SW 1271 (cell line): ENCODE measurements around the gene HPSE2.
"Not testable (repeated sequence)": the region's sequence is repeated elsewhere in the genome, so short reads cannot be mapped to it uniquely, and the experiment has no call there.

Experiments used
- DNase-seq, 2 experiments: peaks; one replicate each; lab custom pipeline; 2025; lab: John Stamatoyannopoulos, UW

The HPSE2 gene

DNA sequence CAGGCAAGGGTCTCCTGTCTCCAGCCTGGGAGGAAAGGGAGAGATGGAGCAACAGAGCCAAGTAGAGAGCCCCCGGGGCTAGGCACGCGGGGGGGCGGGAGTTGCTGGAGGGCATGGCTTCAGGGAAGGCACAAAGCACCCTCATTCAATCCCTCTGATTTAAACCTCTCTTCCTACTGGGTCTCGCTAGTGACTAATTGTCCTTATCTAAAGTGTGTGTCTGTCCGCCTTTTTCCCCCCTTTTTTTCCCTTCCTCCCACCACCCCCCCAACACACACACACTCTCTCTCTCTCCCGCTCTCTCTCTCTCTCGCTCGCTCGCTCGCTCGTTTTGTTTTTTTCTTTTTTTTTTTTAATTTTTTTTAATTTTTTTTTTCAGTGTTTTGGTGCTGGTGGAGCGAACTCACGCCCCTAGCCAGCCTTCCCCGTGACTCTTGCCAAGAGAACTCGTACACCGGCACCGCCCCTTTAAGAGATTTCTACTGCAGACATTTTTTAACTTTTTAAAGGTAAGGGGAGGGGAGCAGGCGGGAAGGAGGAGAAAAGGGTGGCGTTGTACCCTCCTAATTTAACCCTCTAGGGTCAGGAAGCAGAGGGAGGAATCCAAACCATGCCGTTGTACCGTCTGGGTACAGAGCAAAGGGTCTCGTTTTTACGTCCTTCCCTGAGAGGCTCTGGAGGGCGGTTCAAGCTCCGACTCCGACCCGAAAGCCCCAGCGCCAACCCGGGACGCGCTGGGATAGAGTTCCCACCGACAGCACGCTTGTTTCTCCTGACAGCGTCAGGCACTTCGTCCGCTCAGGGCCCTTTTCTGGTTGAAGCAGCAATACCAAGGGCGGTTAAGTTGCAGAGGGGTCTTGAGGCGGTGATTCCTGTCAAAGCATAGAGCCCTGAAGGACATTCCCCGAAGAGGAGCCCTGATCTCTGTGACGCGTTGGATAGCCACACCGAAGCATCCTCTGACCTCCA lies at the start of gene HPSE2:
HPSE2 (minus strand) TSS at position 195 of the 969 bp plus-strand sequence.
- DNase-seq, result no peak

- no peak for DNase-seq
These were observed 44.8 kb upstream of the HPSE2 start for GRCh38 chr10:99280472-99280871.

GRCh38 chr10:99279626-99280111 lies 44.0 kb upstream of the HPSE2 start:
- DNase-seq, result no peak

DNA sequence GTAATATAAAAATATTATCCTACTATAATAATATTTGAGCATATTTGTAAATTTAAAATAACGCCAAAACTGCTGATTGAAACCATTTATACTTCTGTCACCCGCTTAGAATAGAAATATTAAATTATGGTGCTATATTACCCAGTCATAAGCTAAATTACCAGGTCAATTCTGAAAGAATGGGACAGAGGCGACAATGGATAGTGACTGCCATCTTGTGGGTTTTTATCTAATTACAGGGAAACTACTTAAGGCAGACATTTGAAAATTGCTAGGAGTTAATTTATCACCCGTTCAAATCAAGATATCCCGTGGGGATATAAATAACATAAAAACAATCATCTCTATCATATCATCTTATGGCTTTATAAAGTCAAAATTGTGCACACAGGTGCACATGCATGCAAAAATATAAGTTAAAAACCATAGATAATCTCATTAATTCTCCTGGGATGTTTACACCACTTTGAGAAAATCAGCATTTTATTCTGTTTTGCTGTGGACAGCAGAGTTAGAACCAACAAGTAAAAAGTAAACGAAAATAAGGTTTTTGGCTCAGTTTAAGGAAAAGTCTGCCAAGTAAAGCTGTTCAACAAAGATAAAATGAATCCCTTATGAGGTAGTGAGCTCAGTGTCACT lies 41.3 kb upstream of the HPSE2 start:
- no peak for DNase-seq

- DNase-seq, result no peak
These were observed 30.7 kb upstream of the HPSE2 start for GRCh38 chr10:99266383-99266782.

GRCh38 chr10:99248824-99249223 lies 13.2 kb upstream of the HPSE2 start:
- no peak for DNase-seq

DNA sequence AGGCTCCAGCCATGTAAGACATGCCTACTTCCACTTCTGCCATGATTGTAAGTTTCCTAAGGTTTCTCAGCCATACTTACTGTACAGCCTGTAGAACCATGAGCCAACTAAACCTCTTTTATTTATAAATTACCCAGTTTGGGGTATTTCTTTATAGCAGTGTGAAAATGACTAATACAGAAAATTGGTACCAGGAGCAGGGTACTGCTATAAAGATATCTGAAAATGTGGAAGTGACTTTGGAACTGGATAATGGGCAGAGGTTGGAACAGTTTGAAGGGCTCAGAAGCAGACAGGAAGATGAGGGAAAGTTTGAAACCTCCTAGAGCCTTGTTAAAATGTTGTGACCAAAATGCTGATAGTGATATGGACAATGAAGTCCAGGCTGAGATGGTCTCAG lies 12.2 kb upstream of the HPSE2 start:
- DNase-seq, result not testable (repeated sequence)

- DNase-seq, result no peak
These were observed 1.1 kb upstream of the HPSE2 start for GRCh38 chr10:99236627-99237309.

GRCh38 chr10:99234791-99235657 lies 628 bp downstream of the HPSE2 start:
- no peak for DNase-seq

DNA sequence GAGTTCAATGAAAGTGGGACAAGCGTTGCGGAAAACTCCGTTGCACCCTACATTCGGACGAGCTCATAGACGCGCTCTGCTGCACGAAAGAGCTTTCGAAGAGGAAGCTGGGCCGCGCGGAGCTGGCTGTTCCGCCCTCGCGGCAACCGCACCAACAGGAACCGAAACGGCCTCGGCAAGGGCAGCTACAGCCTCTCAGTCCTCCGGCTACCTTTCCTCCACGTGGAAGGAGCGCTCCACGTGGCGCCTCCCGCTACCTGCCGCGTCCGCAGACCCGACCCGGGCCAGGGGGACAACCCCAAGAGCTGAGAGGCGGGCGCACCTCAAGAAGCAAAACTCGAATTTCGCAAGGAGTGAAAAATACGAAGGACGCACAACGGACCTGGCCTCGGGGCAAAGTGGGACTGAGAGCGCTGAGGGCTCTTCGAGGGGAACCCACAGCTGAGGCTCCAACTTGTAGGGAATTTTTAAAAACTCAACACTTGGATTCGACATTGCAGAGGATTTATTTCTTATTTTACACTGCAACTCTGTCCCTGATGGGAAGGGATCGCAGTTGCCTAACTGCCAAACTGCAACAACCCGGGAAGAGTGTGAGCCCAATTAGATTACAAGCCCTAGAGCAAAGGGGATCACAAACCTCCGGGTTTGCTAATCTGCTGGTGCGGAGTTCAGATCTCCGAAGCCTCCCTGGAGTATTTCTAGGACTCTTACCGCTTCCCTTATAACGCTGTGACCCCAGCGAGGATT lies 1.4 kb downstream of the HPSE2 start:
- no peak for DNase-seq

GRCh38 chr10:99233689-99234037 lies 2.0 kb downstream of the HPSE2 start:
- DNase-seq, result no peak

DNA sequence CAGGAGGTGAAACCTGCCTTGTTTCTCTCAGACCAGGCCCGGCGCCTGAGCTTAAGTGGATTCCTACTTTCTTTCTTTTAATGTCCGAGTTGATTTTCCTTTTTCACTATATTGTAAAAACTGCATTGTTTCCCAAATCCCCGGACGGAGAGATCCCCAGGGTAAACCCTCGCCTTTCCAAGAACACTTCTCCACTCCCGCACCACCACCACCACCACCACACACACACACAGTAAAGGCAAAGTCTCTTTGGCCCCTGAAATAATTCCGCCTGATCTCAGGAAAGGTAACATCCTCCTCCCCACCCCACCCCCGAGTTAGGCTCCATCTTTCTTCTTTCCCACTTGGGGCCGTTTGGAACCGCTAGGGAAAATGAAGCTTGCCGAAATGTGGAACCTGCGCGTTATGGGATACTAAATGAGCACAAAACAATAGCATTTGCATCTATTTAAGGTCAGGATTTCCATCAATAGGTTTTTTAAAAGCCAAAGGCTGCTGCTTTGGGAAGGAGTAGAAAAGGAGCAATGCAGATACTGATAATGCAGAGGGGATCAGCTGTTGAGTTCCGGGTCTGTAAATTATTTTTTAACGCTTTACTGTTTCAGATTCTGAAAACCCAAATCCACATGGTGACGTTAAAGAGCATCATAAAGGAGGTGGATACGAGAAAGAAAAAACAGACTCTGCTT lies 2.5 kb downstream of the HPSE2 start:
- no peak for DNase-seq

- no peak for DNase-seq
These were observed 3.2 kb downstream of the HPSE2 start for GRCh38 chr10:99232360-99232999.

DNA sequence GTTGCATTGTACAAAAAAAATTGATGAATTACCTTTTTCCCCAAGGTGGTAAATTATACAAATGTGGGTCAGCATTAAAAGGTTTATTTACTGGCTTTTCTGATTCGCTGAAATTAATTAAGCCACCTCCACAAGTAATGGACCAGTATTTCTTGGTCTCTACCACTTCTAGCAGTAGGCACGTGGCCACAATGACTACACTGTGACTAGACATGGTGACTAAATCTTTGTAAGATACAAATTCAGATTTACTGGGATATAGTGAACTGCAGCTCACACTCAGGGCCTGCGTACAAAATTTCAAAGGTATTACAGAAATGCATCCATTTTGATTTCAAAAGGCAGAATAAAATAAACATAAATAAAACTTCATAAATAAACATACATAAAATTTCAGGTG lies 10.9 kb downstream of the HPSE2 start:
- DNase-seq, result no peak

GRCh38 chr10:99207340-99207739 lies 28.3 kb downstream of the HPSE2 start:
- DNase-seq, result no peak

- DNase-seq, result no peak
These were observed 32.3 kb downstream of the HPSE2 start for GRCh38 chr10:99203310-99203709.

GRCh38 chr10:99172950-99173349 lies 62.7 kb downstream of the HPSE2 start:
- no peak for DNase-seq

DNA sequence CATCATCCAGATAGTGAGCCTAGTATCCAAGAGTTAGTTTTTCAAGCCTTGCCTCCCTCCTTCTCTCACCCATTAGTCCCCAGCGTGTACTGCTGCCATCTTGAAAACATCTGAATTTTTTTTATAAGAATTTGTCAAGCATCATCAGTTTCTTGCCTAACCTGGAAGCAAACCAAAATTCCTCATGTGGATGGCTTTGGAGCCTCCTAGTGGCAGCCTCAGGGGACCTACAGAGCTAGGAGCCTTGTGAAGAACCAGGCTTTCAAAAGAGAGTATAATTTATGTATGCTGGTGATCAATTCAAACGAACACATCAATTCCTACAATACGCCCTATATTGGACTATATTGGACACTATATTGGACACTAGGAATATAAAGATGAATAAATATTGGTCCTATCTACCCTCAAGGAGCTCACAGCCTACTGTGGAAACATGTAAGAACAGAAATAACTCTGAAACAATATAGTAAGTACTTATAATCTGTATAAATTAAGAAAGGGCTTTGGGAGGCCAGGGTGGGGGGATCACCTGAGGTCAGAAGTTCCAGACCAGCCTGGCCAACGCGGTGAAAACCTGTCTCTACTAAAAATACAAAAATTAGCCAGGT lies 63.4 kb downstream of the HPSE2 start:
- peak in 1 of 2 experiments; percentile 4 for DNase-seq

DNA sequence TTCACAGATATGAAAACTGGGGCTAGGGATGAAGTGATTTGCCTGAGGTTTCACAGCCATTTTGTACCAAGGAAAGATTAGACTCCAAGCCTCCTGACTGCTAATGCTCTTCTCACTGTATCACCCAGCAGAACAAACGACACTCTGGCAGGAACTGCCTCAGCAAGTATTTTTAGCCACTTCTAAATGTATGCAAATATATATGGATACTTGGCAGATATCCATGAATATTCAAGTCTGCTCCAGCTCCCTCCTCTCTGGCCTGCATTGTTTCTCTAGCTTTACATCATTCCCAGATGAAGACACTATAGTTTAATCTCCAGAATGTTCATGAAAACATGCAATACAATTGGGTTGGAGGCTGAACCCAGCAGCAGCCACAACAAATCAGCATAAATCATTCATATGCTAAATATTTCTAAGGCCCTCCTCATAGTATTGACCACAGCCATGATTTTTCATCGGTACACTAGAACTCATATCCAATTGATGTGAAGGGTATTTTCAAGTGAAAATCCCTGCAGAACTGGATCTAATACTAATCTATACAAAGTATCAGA lies 65.5 kb downstream of the HPSE2 start:
- DNase-seq, result no peak
